NCI-H2196 treated with DMSO at 0.1 percent for 48 hours (cell line): ENCODE measurements around the gene TBC1D2B.
"Not testable (repeated sequence)": the region's sequence is repeated elsewhere in the genome, so short reads cannot be mapped to it uniquely, and the experiment has no call there.

Experiments used
- DNase-seq: peaks from one replicate; lab custom pipeline; 2025; ENCODE audit not compliant: unreplicated experiment; lab: John Stamatoyannopoulos, UW

TBC1D2B gene

GRCh38 chr15:77953926-77954325 is 123.6 kb downstream of the TBC1D2B start:
- DNase-seq, result not testable (repeated sequence)

- DNase-seq, result not testable (repeated sequence)
Observed at GRCh38 chr15:77952928-77953446, 124.5 kb downstream of the TBC1D2B start.

DNA sequence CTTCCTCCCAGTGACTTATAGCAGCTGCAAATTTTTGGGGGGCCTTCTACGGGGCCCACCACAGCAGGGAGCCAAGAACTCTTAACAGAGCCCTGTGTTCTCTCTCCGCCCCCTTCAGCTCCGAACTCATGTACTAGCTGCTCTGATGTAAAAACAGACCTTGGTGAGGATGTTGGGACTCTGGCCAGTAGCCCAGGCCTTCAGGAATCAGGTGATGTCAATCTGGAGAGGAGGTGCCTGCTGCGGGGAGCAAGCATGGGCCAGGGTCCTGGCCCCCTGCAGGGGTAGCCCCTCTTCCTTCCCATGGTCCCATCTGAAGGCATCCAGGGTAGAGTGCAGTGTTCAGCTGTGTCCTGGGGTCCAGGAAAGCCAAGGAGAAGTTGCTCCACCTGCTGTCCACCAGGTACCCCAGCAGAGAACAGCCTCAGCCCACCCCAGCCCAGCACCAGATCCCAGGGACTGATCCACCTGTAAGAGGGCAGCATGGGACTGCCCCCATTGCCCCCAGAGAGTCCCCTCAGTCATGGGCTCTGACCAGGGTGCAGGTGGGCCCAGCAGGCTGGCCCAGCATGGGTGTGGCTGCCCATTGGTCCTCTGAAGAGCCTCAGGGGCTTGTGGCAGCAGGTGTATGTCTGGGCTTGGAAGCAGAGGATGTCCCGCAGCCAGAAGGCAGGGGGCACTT is 126.3 kb downstream of the TBC1D2B start:
- not testable (repeated sequence) for DNase-seq

DNA sequence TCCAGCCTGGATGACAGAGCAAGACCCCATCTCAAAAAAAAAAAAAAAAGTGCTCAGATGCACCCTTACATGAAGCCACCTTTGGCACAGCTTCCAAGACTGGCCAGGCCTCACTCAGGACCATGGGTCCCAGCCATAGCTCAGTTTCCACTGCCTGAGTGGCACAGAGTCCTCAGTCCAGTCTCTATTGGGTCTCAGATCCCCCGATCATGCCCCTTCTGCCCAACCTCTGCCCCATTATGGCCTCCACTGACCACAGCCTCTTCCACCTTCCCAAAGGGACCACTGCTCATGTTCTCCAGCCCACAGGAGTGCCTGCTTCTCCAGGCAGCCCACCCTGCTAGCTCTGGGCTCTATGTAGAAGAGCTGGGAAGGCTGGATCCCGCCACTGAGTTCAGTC is 127.0 kb downstream of the TBC1D2B start:
- not testable (repeated sequence) for DNase-seq

GRCh38 chr15:77945566-77945965 is 131.9 kb downstream of the TBC1D2B start:
- no peak for DNase-seq
